GM10266 (cell line): ENCODE measurements around the gene OR2V2.

Experiments
- DNase-seq: peaks from one replicate; pipeline ENCODE4 v3.0.0; 2012; ENCODE audit errors: extremely low spot score
- CTCF ChIP-seq: IDR thresholded peaks from 2 replicates; pipeline ENCODE4 v1.5.1; 2012; ENCODE audit warnings: mild to moderate bottlenecking, low read depth; ENCODE audit not compliant: control insufficient read depth, insufficient read depth; ENCODE audit errors: missing control alignments

Gene OR2V2

DNA sequence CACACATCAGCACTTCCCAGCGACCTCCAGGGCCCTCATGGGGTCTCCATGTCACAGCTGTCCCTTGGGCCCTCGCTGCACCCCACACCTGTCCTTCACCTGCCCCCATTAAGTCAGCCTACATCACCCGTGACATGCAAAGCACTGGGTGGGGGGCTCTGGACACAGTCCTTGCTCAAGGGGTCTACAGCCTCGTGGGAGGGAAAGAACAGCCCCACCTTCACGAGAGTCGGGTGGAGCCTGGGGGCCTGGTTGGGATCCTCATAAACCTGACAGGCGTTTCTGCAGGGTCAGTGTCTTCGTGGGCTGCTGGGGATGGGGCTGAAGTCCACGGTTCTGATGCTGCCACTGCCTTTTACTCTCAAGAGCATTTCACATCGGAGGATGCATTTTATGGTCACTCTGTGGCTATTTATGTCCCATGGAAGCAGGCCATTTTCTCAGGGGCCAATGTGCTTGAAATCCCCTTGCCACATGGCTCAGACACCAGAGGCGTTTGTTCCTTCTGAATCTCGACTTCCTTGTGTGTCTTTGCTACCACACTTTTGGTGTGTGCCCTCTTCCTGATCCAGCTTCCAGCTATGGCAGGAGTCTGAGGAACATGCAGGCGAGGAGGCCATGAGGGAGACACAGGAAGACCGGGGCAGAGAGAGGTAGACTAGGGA, 16.4 kb upstream of the OR2V2 start, which contains the start of gene OR2V1:
Gene OR2V1, minus strand, starts transcription at position 338 of the 665 bp plus-strand sequence. CDS start 5,865 bp downstream, outside the sequence.
- no peak for DNase-seq
- TF ChIP-seq CTCF: no peak

DNA sequence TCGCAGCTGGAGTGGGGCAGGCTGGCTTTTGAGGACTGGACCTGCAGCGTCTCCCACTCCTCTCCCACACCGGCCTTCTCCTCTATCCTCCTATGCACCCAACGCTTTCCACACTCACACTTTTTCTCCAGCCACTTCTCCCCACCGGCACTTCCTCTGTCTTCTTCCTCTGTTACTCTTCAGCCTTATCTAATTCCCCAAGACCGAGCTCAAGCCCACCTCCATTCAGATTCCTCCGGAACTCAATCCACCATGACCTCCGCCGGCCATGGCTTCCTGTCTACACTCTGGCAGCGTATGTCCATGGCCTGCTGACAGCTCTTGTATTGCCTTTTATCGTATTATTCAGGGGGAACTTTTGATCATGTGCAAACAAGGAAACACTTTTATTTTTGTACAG, 15.9 kb upstream of the OR2V2 start:
- no peak for TF ChIP-seq CTCF
- DNase-seq: no peak

DNA sequence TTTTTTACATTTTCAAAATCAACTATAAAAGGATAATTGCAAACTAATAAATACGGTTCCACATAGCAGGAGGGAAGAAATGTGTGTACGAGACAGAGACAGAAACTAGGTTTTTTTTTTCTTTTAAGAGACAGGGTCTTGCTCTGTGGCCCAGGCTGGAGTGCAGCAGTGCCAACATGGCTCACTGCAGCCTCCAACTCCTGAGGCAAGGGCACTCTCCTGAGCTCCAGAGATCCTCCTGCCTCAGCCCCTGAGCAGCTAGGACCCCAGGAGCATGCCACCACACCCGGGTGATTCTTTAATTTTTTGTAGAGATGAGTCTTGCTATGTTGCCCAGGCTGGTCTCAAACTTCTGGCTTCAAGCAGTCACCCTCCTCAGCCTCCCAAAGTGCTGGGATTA, 14.3 kb upstream of the OR2V2 start:
- DNase-seq: no peak

DNA sequence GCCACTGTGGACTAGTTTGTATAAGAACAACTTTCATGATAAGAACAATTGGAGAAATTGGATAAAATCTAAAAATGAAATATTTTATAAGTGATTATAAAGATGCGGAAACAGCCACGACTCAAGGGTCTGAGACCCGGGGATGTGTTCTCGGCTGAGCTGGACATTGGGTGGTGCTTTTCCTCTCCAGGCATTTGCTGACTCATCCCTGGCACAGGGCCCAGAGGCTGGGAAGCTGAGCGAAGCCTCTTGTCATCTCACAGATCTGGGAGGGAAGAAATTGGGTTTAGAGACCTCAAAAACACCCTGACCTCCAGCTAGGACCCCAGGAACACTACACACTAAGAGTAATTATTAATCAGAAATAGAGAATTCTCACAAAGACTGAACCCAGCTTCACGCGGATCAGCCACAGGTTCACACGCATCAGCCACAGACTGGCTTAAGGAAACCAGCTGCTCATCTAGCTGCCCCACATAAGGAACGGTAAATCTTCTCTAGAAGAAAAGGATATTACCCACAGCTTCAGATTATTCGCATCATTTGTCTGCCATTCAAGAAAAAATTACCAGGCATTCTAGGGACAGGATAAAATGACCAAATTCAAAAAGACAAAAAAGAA, 13.7 kb upstream of the OR2V2 start:
- no peak for DNase-seq

More for the DNA sequence above, 14.3 kb upstream of the OR2V2 start:
- no peak for TF ChIP-seq CTCF

DNA sequence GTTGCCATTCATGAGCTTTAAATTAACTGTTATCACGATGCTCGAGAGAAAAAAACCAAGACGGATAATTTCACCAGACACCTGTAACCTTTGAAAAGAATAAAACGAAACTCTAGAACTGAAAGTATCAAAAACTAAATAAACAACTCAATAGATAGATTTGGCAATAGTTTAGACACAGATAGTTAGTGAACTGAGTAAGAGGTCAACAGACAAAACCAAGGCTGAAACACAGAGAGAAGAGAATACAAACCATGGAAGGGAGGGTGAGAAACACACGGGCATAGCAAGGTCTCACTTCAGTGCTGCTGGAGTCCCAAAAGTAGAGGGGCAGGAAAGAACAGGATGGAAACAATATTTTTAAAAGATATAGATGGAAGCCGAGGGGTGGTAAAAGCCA, 13.1 kb upstream of the OR2V2 start:
- DNase-seq: no peak
- no peak for TF ChIP-seq CTCF

More for the DNA sequence above, 13.7 kb upstream of the OR2V2 start:
- no peak for TF ChIP-seq CTCF

DNA sequence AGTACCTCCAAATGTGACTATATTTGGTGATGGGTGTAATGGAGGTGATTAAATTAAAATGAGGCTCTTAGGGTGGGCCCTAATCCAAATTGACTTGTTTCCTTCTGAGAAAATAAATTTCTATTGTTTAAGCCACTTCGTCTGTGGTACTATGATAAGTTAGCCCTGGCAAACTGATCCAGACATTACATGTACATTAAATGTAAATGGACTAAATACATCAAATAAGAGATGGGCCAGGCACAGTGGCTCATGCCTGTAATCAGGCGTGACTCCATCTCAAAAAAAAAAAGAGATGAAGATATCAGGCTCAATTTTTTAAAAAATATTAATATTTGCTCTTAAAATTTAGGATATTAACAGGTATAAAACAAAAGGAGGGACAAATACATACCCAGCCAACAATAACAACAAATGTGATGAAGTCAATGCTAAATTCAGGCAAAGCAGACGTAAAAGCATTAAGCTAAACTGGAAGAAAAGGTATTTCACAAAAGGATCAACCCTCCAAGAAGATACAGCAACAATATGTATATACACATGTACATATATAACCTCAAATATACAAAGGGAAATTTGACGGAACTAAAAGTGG, 10.9 kb upstream of the OR2V2 start:
- no peak for TF ChIP-seq CTCF
- DNase-seq: no peak

GRCh38 chr5:181138258-181138657, 9.1 kb upstream of the OR2V2 start:
- no peak for TF ChIP-seq CTCF
- DNase-seq: no peak
